A673 (cell line): ENCODE measurements around the gene MSL1.

Source experiments
- CTCF ChIP-seq: fragments of 300-800, 200-600 bp; sonication (generic); conservative IDR thresholded peaks from 2 replicates; pipeline ENCODE4 v1.5.1; 2017; ENCODE audit warnings: low read depth, mild to moderate bottlenecking, antibody characterized with exemption, low read length, moderate library complexity, mixed read lengths
- EZH2 ChIP-seq: fragments of 200-600 bp; sonication (generic); IDR thresholded peaks from 2 replicates; pipeline ENCODE4 v1.6.1; 2017; ENCODE audit warnings: borderline replicate concordance, low read depth, mild to moderate bottlenecking, mixed read lengths, antibody characterized with exemption, low read length; ENCODE audit not compliant: poor library complexity, severe bottlenecking

GRCh38 chr17:40094874-40095273, 26.9 kb upstream of the MSL1 start:
- TF ChIP-seq CTCF, result no peak
- TF ChIP-seq EZH2, result no peak
